NCI-H345 treated with DMSO at 0.1 percent for 48 hours (cell line): Measurements from ENCODE around the gene KBTBD12.

Experiments used
- DNase-seq: peaks from one replicate; lab custom pipeline; 2025; ENCODE audit not compliant: unreplicated experiment; lab: John Stamatoyannopoulos, UW

KBTBD12 gene

GRCh38 chr3:127984241-127984975 is 69.4 kb downstream of the KBTBD12 start:
- no peak for DNase-seq

GRCh38 chr3:127985216-127985615 is 70.2 kb downstream of the KBTBD12 start:
- no peak for DNase-seq

GRCh38 chr3:127985655-127986225 is 70.7 kb downstream of the KBTBD12 start:
- no peak for DNase-seq

- no peak for DNase-seq
Measured at GRCh38 chr3:127986803-127987202, 71.8 kb downstream of the KBTBD12 start.

- no peak for DNase-seq
Measured at GRCh38 chr3:127987309-127987995, 72.4 kb downstream of the KBTBD12 start.

- no peak for DNase-seq
Measured at GRCh38 chr3:127988770-127989557, 73.9 kb downstream of the KBTBD12 start.

- no peak for DNase-seq
Measured at GRCh38 chr3:127990051-127990450, 75.0 kb downstream of the KBTBD12 start.

GRCh38 chr3:127990461-127990860 is 75.4 kb downstream of the KBTBD12 start:
- DNase-seq, result no peak

GRCh38 chr3:127991251-127991650 is 76.2 kb downstream of the KBTBD12 start:
- no peak for DNase-seq

GRCh38 chr3:127991681-127992080 is 76.6 kb downstream of the KBTBD12 start:
- DNase-seq, result no peak

- DNase-seq, result no peak
Measured at GRCh38 chr3:127992127-127992526, 77.1 kb downstream of the KBTBD12 start.

- no peak for DNase-seq
Measured at GRCh38 chr3:127994011-127994410, 79.0 kb downstream of the KBTBD12 start.

GRCh38 chr3:127997016-127997415 is 82.0 kb downstream of the KBTBD12 start:
- DNase-seq, result no peak

GRCh38 chr3:127997961-127998360 is 82.9 kb downstream of the KBTBD12 start:
- no peak for DNase-seq

GRCh38 chr3:127998596-127998995 is 83.6 kb downstream of the KBTBD12 start:
- DNase-seq, result no peak

- DNase-seq, result no peak
Measured at GRCh38 chr3:127999509-128000106, 84.6 kb downstream of the KBTBD12 start.

GRCh38 chr3:128001576-128001975 is 86.5 kb downstream of the KBTBD12 start:
- DNase-seq, result no peak

- no peak for DNase-seq
Measured at GRCh38 chr3:128004661-128005060, 89.6 kb downstream of the KBTBD12 start.

- DNase-seq, result no peak
Measured at GRCh38 chr3:128006061-128007032, 91.3 kb downstream of the KBTBD12 start.

- DNase-seq, result no peak
Measured at GRCh38 chr3:128007033-128007424, 92.0 kb downstream of the KBTBD12 start.
